Activated CD4-positive, alpha-beta T cell treated with anti-CD3 and anti-CD28 coated beads, Interleukin-10, Interleukin-2, amounts not matched to agents 100 ng/mL and 50 ng/mL, durations not matched to agents 16 hours and 8 hours (primary cell): ENCODE results near the gene ZNF107.

ENCODE experiments used
- DNase-seq: peaks from one replicate; pipeline ENCODE4 v3.0.0-alpha.2; 2020

Gene ZNF107

DNA sequence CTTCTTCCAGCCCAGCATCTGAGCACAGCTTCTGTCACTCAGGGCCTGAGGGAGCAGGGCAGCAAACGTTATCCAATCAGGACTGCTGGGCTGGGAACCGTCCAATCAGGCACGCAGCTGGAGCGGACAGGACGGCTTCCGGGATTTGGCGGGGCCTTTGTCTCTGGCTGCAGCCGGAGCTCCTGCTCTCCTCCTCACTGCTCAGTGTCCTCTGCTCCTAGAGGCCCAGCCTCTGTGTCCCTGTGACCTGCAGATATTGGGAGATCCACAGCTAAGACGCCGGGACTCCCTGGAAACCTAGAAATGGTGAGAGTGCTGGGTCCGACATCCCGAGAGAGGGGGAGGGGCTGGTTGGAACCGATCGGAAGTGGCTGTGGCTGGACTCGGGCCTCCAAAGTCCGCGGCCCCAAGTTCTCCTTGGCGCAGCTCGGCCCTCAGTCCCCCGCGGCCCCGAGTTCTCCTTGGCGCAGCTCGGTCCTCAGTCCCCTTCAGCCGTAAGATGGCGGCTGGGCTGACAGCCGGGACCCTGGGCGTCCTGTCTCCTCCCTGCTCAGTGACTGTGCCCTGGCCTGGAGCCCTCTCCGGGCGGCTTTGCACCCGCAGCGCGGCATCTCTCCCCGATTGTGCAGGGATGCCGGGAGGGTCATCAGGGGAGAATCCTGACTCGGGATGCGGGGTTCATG, at the start of gene ZNF107:
ZNF107 (plus strand) TSS at position 154 of the 683 bp plus-strand sequence; CDS start at position 304, 150 bp downstream.
- DNase-seq, result peak; percentile 94

DNA sequence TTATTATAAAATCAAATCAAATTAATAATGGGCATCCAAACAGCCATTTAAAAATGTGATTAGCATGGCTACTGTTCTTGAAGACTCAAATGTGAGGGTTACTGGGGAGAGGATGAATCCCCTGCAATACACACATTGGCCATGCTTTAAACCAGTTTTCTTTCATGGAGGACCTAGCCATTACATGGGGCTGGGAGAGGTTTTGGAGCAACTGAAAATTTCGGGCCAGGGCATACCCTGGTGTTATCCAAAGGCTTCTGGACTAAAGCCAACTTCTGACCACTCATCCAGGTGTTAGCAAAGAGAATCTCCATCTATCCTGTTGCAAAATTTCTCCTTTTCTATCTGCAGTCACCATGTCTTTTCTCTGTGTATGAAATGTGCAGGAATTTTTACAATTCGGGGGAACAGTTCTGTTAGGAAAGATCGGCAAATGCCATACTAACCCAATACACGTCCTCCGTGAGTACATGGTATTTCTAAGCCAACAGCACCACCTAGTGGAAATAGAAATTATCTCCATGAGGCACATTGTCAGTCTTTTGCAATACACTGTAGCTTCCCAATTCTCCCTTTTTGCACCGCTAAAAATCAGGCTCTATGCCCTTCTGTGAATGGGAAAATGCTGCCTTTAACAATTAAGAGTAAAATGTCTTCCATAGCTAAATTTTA, 47.0 kb upstream of the ZNF107 start:
- DNase-seq, result peak; percentile 51

DNA sequence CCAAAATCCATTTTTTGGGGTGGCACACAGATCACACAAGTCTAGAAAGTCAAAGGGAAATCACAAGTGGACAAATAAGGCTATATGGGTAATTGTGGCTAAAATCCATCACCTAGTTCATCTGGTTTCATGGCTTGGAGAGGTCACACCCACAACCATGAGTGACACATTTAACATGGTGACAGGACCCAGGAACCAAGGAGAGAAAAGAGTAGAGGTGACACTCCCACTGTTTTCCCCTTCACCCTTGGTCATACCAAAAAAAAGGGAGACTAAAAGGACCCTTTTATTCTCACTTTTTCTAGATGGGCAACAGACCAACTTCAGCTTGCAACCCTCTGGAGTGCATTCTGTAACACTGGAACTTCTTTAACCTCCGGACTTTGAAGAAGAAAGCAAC, 46.2 kb upstream of the ZNF107 start:
- DNase-seq, result no peak

DNA sequence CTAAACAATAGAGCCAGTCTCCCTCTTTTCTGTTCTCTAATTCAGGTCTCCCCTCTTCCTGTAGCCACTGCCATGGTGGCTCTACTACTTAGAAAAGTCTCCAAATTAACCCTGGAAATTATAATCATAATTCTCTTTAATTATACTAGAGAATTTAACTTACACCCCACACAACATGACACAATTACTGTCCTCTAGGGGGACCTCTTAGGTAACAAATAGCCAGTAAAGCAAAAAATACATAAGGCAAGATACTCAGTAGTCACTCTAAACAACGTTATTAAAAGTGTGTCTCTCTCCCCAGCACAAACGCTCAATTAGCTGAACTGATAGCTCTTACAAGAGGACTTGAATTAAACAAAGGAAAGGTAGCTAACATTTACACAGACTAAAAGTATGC, 44.3 kb upstream of the ZNF107 start:
- no peak for DNase-seq

DNA sequence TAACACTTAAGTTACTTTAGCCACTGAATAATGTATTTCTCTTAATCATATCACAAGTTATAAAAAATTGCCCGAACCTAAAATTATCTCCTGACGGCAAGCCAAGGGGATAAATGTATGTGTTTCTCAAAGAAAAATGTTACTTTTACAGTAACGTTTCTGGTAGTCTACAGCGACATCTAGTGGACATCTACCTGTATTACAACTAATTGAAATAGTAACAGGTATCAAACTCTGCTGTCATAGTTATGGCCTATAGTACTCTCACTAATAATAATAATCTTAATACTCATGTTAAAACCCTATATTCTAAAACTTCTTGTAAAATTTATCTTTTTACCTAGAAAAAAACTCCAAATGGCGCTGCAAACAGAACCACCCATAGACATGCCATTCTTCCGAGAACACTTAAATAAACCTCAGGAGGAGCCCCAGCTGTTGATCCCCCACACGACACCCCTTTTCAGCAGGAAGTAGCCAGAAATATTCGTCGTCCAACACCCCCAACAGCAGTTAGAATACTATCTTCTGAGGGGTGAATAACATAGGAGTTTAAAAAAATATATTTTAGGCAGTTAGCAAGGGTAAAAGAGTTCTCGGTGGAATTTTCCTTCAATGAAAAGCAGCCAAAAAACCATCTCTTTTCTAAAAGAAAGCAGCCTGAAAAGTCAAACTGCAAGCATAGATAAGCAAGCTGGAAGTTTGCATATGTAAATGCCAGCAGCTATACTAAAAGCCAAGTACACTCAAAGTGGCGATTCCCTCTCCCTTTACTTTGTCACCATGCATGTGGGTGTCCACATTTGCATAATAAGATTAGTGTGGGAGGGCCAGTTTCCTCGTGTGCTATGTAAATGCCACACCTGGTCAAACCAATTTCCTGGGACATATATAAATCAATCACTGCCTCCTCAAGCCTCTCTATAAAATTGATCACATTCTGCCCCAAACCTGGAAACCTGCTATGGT, 40.5 kb upstream of the ZNF107 start:
- peak; percentile 20 for DNase-seq

DNA sequence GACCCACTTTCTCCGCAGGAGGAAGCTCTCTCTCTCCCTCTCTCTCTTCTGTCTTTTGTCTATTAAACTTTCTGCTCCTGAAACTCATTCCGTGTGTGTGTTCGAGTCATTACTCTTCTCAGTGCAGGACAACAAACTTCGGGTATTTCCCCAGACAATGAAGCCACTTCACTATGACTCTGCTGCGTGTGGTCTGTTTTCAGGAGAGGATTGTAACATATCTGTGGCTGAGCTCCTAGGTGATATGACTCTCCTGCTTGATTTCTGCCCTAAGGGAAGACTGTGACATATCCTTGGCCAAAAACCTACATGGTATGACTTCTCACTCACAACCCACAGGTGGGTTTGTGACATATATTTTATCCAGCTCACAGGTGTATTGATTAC, 39.9 kb upstream of the ZNF107 start:
- no peak for DNase-seq

DNA sequence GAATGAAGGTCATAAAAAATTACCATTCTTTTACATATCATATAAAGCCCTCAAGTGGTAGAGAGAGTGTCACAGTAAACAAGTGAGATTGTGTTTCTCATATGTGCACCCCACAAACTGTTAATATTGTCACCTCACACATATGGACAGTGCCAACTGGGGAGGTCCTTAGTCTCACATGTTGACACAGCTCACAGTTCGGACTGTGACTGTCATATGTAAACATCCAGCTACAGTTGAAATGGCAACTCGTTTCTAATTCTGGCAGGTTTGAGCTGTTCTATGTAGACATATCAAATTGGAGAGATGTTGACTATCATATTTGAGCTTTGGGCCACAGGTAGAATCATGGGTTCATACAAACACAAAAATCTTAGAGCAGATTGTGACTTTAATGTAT, 39.4 kb upstream of the ZNF107 start:
- no peak for DNase-seq

DNA sequence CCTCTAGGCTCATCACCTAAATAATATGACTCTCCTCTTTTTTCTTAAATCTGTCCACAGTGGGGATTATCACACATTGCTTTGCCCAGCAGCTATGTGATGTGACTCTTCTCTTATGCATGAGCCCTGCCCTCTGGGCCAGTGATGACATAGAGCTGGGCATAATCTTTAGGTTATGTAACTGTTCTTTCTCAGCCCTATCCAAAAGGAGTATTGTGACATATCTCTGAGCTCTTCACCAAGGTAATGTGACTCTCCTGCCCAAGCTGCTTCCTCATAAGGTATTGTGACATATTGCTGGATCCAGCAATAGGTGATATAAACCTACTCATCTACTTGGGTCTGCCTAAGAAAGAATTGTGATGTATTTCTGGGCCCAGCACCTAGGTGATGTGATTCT, 37.7 kb upstream of the ZNF107 start:
- DNase-seq, result no peak

DNA sequence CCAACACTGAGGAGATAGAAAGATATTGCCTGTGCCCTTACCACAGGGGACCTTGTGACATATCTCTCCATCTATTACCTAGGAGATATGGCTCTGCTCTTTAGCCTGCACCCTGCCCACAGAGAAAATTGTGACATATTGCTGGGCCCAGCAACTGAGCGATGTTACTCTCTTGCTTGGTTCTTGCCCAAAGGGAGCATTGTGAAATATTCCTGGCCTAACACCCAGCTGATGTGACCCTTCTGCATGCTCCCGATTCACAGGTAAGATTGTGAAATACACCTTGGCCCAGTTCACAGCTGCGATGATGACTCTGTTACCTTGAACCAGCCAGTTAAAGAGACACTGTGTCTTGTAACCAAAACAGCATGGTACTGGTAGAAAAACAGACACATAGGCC, 37.2 kb upstream of the ZNF107 start:
- no peak for DNase-seq

DNA sequence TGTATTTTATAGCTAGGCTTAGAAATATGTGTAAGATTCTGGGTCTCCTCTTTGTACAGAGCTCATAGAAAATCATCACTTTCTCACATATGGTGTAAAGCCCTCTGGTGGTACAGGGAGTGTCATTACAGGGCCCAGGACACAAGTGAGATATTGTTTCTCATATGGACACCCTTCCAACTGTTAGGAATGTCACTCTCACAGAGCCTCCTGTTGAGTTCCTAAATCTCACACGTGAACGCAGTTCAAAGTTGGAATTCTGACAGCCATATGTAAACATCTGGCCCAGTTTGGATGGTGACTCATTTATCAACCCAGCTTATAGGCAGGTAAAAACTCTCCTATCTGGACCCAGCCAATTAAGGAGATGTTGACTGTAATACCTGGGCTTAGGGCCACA, 35.4 kb upstream of the ZNF107 start:
- DNase-seq, result no peak

DNA sequence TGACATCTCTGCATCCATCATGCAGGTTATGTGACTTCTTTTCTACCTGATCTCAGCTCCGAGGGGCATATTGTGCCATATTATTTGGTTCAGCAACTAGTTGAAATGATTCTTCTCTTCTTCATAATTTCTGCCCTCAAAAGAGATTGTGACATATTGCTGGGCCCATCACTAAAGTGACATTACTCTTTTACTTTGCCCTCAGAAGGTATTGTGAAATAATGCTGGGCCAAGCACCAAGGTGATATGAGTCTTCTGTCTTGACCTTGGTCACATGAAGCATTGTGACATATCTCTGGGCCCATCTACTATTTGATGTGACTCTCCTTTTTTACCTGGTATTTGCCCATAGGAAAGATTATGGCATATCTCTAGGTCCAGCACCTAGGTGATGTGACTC, 33.9 kb upstream of the ZNF107 start:
- no peak for DNase-seq

DNA sequence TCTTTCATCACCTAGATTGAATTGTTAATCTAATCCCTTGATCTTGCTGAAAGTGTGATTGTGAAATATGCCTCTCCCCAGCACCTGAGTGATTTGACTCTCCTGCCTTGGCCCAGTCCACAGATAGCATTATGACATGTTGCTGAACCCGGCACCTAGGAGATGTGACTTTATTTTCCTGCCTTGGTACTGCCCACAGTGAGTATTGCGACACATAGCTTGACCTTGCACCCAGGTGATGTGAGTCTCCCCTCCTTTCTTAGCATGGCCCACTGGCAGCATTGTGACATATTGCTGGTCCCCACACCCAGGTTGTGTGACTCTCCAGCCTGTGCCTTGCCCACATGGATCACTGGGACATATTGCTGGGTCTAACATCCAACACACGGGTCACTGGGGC, 32.5 kb upstream of the ZNF107 start:
- DNase-seq, result no peak

DNA sequence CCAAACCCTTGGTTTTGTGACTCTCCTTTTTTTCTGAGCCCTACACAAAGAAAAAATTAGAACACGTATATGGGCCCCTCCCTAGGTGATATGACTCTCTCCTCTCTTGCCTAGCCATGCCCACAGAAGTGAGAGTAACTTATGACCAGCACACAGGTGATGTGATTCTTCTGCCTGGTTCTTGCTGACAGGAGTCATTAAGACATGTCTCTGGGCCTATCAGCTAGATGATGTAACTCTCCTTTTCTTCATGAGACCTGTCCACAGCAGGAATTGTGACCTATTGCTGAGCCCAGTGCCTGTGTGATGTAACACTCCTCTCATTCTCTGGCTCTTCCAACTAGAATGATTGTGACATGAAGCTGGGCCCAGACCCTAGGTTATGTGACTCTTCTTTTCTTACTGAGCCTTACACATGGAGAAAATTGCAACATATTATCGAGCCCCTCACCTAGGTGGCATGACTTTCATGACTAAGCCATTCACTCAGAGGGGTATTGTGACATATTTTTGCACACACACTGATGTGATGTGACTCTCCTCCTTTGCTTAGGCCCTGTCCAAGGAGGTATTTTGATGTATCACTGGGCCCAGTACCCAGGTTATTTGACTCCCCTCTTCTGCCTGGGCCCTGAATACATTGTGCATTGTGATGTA, 31.4 kb upstream of the ZNF107 start:
- no peak for DNase-seq

DNA sequence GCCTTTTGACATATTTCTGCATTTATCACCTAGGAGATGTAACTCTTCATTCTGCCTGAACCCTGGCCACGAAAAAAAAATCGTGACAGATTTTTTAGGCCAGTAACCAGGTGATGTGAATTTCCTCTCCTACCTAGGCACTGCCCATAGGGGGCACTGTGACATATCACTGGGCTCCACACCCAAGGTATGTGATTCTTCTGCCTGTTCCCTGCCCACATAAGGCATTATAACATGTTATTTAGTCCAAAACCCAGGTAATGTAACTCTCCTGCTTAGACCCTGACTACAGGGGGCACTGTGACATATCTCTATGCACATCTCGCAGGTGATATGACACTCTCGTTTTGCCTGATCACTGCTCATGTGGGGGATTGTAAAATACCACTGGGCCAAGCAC, 29.5 kb upstream of the ZNF107 start:
- no peak for DNase-seq

DNA sequence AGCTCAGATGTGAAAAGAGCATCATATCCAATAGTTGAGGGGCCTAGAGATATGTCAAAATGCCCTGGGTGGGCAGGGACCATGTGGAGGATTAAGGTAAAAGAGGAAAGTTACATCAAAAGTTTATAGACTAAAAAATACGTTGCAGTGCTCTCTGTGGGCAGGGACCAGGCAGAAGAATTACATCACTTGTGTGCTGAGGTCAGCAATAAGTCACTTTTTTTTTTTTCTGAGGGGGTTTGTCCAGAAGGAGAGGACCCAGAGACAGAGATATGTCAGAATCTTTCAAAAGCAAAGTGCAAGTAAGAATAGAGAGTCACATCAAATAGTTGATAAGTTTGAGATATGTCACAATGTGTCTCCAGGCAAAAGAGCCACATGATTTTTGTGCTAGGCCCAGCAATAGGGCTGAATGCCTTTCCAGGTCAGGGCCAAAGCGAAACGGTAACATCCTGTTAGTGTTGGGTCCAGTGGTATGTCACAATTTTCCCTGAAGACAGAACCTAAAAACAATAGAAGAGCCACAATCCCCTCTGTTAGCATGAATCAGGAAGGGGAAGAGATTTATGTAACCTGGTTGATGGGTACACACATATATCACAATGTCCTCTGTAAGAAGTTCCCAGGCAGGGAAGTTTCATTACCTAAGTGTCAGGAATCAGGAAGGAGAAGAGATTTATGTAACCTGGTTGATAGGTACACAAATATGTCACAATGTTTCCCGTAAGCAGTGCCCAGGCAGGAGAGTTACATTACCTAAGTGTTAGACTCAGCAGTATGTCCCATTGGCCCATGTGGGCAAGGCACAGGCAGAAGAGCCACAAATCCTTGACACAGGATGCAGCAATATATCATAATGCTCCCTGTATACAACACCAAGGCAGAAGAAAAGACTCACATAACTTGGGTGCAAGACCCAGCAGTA, 28.1 kb upstream of the ZNF107 start:
- no peak for DNase-seq

DNA sequence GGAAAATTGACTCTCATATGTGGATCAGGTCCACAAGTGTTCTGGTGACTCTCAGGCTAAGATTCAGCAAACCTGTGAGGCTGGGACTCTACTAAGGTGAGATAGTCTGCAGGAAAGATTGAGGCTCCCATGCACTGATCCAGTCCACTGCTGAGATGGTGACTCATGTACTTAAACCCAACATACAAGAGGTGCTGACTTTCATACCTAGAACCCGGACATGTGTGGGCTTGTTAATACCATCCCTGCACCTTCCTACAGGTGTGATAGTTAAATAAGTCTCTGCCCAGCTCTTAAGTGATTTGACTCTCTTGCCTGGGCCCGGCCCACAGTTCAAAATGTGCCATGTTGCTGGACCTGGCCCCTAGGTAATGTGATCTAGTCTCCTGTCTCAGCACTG, 27.1 kb upstream of the ZNF107 start:
- no peak for DNase-seq

DNA sequence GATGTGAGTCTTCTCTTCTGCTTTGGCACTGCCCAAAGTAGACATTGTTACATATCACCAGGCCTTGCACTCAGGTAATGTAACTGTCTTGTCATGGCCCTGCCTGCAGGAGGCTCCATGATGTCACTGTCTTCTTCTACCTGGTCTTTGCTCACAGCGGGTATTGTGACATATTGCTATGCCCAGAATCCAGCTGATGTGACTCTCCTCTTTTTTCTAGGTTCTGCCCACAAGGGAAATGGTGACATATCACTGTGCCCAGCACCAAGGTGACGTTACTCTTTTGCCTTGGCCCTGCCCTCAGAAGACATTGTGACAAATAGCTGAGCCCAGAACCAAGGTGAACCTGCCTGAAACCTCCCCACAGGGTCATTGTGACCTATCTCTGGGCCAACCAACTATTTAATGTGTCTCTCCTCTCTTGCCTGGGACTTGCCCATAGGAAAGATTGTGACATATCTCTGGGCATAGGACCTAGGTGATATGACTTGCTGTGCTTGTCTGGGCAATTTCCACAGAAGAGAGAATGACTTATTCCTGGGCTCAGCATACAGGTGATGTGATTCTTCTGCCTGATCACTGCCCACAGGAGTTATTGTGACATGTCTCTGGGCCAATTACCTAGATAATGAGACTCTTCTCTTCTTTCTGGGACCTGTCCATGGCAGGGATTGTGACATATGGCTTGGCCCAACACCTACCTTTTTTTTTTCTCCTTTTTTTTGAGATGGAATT, 26.5 kb upstream of the ZNF107 start:
- DNase-seq, result no peak

DNA sequence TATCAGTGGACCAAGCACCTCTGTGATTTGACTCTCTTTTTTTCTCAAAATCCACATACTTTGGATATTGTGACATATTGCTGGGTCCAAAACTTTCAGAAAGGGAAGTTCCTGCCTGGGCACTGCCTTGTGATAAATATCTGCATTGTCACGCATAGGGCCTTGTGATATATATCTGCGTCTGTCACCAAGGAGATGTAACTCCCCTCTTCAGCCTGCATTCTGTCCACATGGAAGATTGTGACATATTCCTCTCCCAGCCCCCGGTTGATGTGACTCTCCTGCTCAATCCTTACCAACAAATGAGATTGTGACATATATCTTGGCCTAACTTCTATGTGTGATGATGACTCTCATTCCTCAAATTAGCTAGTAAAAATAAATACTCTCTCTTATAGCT, 25.4 kb upstream of the ZNF107 start:
- DNase-seq, result no peak

DNA sequence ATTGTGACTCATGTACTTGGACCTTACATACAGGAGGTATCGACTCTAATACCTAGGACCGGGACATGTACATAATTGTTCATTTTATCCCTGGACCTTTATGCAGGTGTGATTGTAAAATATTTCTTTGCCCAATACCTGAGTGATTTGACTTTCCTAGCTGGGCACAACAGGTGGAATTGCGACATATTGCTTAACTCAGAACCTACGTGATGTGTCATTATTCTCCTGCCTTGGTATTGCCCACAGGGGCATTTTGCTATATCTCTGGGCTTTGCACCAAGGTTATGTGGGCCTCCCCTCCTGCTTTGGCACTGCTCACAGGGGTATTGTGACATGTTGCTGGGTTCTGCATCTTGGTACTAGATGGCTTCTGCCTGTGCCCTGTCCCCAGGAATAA, 23.9 kb upstream of the ZNF107 start:
- DNase-seq, result no peak

DNA sequence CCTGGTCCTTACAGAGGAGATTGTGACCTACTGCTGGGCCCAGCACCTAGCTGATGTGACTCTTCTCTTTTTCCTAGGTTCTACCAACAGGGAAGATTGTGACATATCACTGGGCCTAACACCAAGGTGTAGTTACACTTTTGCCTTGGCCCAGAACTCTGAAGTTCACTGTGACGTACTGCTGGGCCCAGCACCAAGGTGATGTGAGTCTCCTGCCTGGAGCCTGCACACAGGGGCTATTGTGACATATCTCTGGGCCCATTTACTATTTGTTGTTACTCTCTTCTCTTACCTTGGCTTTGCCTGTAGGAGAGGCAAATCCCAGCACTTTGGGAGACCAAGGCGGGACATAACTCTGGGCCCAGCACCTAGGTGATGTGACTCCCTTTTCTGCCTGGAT, 23.1 kb upstream of the ZNF107 start:
- DNase-seq, result no peak

DNA sequence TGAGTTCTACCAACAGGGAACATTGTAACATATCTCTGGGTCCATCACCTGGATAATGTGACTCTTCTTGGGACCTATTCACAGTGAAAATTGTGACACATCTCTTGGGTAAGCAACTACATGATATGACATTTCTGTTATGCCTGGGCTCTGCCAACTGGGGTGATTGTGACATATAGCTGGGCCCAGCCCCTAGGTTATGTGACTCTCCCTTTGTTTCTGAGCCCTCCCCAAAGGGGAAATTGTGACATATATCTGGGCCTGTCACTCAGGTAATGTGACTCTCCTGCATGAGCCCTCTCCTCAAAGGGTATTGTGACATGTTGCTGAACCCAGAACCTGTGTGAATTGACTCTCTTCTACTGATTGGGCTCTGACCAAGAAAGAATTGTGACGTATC, 22.4 kb upstream of the ZNF107 start:
- no peak for DNase-seq
